HFFc6 (cell line): ENCODE results near the gene RPH3AL. TPM values are rescaled to one million over a fixed set of nuclear protein-coding genes. Genes with fewer than 3 reads are reported as not detected.
"Not testable (repeated sequence)": the region's sequence is repeated elsewhere in the genome, so short reads cannot be mapped to it uniquely, and the experiment has no call there.

ENCODE experiments used
- DNase-seq: peaks from one replicate; pipeline ENCODE4 v3.0.0-alpha.2; 2018
- H3K27ac Mint-ChIP-seq: 2 replicates; pipeline ENCODE4 v1.8.0; 2020; ENCODE audit warnings: mild to moderate bottlenecking, mixed read lengths
- H3K27me3 Mint-ChIP-seq: 2 replicates; pipeline ENCODE4 v1.8.0; 2021; ENCODE audit warnings: mild to moderate bottlenecking, moderate library complexity, mixed read lengths; ENCODE audit not compliant: insufficient read depth
- H3K36me3 Mint-ChIP-seq: 2 replicates; pipeline ENCODE4 v1.8.0; 2021; ENCODE audit warnings: low read depth, mixed read lengths
- H3K4me1 Mint-ChIP-seq: 2 replicates; pipeline ENCODE4 v1.8.0; 2020; ENCODE audit warnings: low read depth, mixed read lengths
- H3K4me3 Mint-ChIP-seq: 2 replicates; pipeline ENCODE4 v1.8.0; 2020; ENCODE audit warnings: mild to moderate bottlenecking, moderate library complexity, mixed read lengths
- H3K9me3 Mint-ChIP-seq: 2 replicates; pipeline ENCODE4 v1.8.0; 2020; ENCODE audit warnings: mild to moderate bottlenecking, mixed read lengths
- CTCF ChIP-seq: fragments of 200-600 bp; sonication (generic); IDR thresholded peaks from 2 replicates; pipeline ENCODE4 v1.5.0; 2021; ENCODE audit warnings: antibody characterized with exemption, mild to moderate bottlenecking
- total RNA-seq, 6 experiments: library from RNA; stranded (reverse); fragmentation: NEBNext Ultra II Directional; extraction: Animal tissue kit (Norgen Biotek cat#: 25700); gene quantifications; 2 replicates in 1 of 6; 3 replicates in 5 of 6; pipeline ENCODE4 v1.2.3, GENCODE V29; 2021

RPH3AL gene
- total RNA-seq, 6 experiments from 2014 or later = 1.4 to 2.4 (median 2.0) TPM

DNA sequence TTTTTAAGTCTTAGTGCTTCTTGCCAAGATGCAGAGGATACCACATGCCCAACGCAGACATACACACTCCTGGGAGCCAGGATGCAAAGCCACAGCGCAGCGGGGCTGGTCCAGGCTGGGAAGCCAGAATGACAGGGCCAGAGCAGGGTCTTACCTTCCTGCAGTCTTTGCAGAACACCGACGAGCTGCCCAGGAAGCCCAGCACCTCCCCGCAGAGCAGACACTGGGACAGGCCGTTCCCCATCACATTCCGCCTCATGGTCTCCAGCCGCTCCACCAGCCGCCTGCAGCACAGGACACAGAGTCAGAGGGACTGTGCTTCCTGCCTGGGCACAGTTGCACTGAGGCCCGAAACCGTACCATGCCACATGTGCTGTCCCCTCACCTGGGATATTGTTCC, 33.3 kb downstream of the RPH3AL start:
- no peak for TF ChIP-seq CTCF
- Mint-ChIP-seq H3K4me1 (no peaks in the 10 kb centered on the region), H3K27ac (no peak overlapping the region), H3K36me3 (no peaks in the 10 kb centered on the region; the same call in 1 of the 2 replicates), H3K9me3 (peaks cover 35% of the 10 kb centered on the region), H3K4me3 (no peak overlapping the region), H3K27me3 (peaks cover 17% of the 10 kb centered on the region)
- DNase-seq = no peak

GRCh38 chr17:317070-317469, 35.5 kb downstream of the RPH3AL start:
- H3K36me3 Mint-ChIP-seq, H3K27ac Mint-ChIP-seq, DNase-seq, H3K4me3 Mint-ChIP-seq, H3K4me1 Mint-ChIP-seq: not testable (repeated sequence)
- peaks cover 35% of the 10 kb centered on the region for H3K9me3 Mint-ChIP-seq
- H3K27me3 Mint-ChIP-seq = peaks cover 20% of the 10 kb centered on the region

DNA sequence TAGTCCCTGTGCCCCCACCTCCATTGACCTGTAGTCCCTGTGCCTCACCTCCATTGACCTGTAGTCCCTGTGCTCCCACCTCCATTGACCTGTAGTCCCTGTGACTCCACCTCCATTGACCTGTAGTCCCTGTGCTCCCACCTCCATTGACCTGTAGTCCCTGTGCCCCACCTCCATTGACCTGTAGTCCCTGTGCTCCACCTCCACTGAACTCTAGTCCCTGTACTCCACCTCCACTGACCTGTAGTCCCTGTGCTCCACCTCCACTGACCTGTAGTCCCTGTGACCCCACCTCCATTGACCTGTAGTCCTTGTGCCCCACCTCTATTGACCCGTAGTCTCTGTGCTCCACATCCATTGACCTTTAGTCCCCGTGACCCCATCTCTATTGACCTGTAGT, 37.2 kb downstream of the RPH3AL start:
- Mint-ChIP-seq H3K27me3 (peaks cover 16% of the 10 kb centered on the region), H3K9me3 (peaks cover 35% of the 10 kb centered on the region)
- H3K36me3 Mint-ChIP-seq, H3K4me3 Mint-ChIP-seq, DNase-seq, H3K27ac Mint-ChIP-seq, H3K4me1 Mint-ChIP-seq: not testable (repeated sequence)

- H3K4me3 Mint-ChIP-seq, H3K27ac Mint-ChIP-seq, H3K36me3 Mint-ChIP-seq, DNase-seq, H3K4me1 Mint-ChIP-seq: not testable (repeated sequence)
- H3K27me3 Mint-ChIP-seq = peaks cover 16% of the 10 kb centered on the region
- H3K9me3 Mint-ChIP-seq = peaks cover 35% of the 10 kb centered on the region
Measured at GRCh38 chr17:314614-314944, 38.0 kb downstream of the RPH3AL start.

GRCh38 chr17:313911-314613, 38.5 kb downstream of the RPH3AL start:
- peaks cover 35% of the 10 kb centered on the region for H3K9me3 Mint-ChIP-seq
- no peak for DNase-seq
- no peaks in the 10 kb centered on the region; the same call in 1 of the 2 replicates for H3K36me3 Mint-ChIP-seq
- no peak for TF ChIP-seq CTCF
- peaks cover 15% of the 10 kb centered on the region for H3K27me3 Mint-ChIP-seq
- H3K4me1 Mint-ChIP-seq = no peaks in the 10 kb centered on the region
- no peak overlapping the region for H3K27ac Mint-ChIP-seq
- no peak overlapping the region for H3K4me3 Mint-ChIP-seq

- DNase-seq = no peak
- no peaks in the 10 kb centered on the region; the same call in 1 of the 2 replicates for H3K36me3 Mint-ChIP-seq
- peaks cover 15% of the 10 kb centered on the region for H3K27me3 Mint-ChIP-seq
- TF ChIP-seq CTCF = no peak
- peaks cover 35% of the 10 kb centered on the region for H3K9me3 Mint-ChIP-seq
- no peak overlapping the region for H3K27ac Mint-ChIP-seq
- no peak overlapping the region for H3K4me3 Mint-ChIP-seq
- no peaks in the 10 kb centered on the region for H3K4me1 Mint-ChIP-seq
Measured at GRCh38 chr17:313231-313630, 39.4 kb downstream of the RPH3AL start.

DNA sequence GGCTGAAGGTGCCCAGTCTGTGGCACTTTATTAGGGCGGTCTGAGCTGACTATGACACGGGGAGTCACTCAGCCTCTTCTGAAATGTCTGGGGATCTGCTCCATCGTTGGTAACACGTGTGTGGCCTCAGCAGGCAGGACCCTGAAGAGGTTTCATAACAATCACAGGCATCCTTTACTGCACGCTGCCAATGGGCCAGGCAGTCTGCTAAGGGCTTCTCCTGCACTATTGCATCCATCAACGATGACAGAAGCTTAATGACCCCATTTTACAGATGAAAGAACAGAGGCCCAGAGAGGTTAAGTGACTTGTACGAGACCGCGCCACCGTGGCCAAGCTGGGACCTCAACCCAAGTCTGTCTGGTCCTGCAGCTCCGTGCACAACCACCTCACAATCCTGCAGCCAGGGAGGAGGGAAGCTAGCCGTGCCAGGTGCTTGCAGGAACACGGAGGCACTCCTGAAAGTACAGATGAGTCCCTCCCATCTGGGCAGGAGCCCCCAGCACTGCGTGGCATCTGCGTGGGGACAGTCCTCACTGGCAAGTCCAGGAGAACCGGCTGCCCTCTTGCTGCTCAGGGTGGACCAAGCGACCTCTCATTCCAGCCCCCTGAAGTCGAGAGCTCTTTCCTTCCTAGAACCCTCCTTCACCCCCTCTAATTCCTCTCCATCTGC, 40.0 kb downstream of the RPH3AL start:
- H3K36me3 Mint-ChIP-seq = no peaks in the 10 kb centered on the region; the same call in 1 of the 2 replicates
- H3K4me1 Mint-ChIP-seq = no peaks in the 10 kb centered on the region
- no peak overlapping the region for H3K4me3 Mint-ChIP-seq
- no peak overlapping the region for H3K27ac Mint-ChIP-seq
- no peak for DNase-seq
- TF ChIP-seq CTCF = no peak
- peaks cover 19% of the 10 kb centered on the region for H3K27me3 Mint-ChIP-seq
- H3K9me3 Mint-ChIP-seq = peaks cover 30% of the 10 kb centered on the region
